ENCODE data around the gene GPS1. TPM values are rescaled to one million over a fixed set of nuclear protein-coding genes. Genes with fewer than 3 reads are reported as not detected.

The GPS1 gene
- total and polyA plus RNA-seq, 9 of the 15 experiments (the other 6 are each of a cell fraction or from before 2014, with no cell fraction given): 3.1 to 167 (median 69.9) TPM

DNA sequence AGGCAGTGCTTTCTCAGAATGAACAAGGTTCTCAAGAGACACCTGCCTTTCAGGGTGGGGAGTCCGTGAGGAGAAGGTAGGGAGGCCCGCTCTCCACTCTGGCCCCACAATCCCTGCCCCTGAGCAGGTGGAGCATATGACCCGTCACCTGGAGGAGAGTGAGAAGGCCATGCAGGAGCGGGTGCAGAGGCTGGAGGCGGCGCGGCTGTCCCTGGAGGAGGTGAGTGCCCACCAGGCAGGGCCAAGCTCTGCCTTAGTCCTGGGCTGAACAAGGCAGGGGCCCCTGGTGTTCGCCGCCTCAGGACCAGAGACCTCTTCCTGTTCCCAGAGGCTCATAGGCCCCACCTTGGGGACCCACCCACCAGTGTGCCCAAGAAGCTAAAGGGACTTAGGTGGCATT is 22.7 kb upstream of the GPS1 start:
- 87% methylated on average over 8 of the region's 9 CpGs for WGBS (ENCODE audit: insufficient coverage, low coverage, missing lambda C conversion rate)
- no TSS peak for BruUV-seq (replicated peaks)
- Histone ChIP-seq H3K4me3 (no peak overlapping the region), H3K9ac (ENCODE audit: insufficient read depth in 1 of 2, low read depth in 2 of 2, low read length in 2 of 2) (peak overlapping the region in 1 of 2 experiments; percentile 55; a peak in 1 of 4 replicates), H2AFZ (ENCODE audit: low read depth, low read length) (no peak overlapping the region), H3K36me3 (ENCODE audit: control insufficient read depth, insufficient read depth, low read length) (peaks cover 12% of the 10 kb centered on the region; the same call in 1 of the 3 replicates), H3K79me2 (ENCODE audit: control insufficient read depth, insufficient read depth, low read length) (peaks cover 20% of the 10 kb centered on the region), H3K9me3 (replicated peaks; ENCODE audit: control insufficient read depth, insufficient read depth, low read depth, low read length) (no peaks in the 10 kb centered on the region), H3K4me1 (replicated peaks in 1 of 2; ENCODE audit: control insufficient read depth in 2 of 2, insufficient read depth in 2 of 2, low read length in 2 of 2) (peaks cover 8 to 89% of the 10 kb centered on the region in 2 experiments), H3K27me3 (ENCODE audit: control insufficient read depth in 2 of 2, insufficient read depth in 2 of 2, low read length in 2 of 2) (no peaks in the 10 kb centered on the region), H3K4me2 (ENCODE audit: insufficient read depth, low read length) (no peak overlapping the region), H3K27ac (ENCODE audit: extremely low read depth, low read depth, low read length) (no peak overlapping the region), H3K9me1 (ENCODE audit: control insufficient read depth, insufficient read depth, low read length) (no peaks in the 10 kb centered on the region), H4K20me1 (replicated peaks; ENCODE audit: control insufficient read depth, insufficient read depth, low read length) (no peaks in the 10 kb centered on the region)
- ChIA-PET POLR2A (interaction anchor here (2.0 kb wide), 1 partner anchor 9 kb away, joined by 6 read pairs; the partner anchor contains the start of gene DCXR), CTCF (ENCODE audit: low intra/inter-chr PET ratio) (no interaction called here)
- in situ Hi-C loops (cut with MboI) (no loop called here), intact Hi-C loops (cut with micrococcal nuclease) (no loop called here)
- FAIRE-seq (no peak), ATAC-seq (no peak), DNase-seq (ENCODE audit: extremely low read depth in 1 of 4, low spot score in 3 of 4) (no peak)
- no peak for TF ChIP-seq NCOR1 (IDR thresholded peaks at IDR 0.05)
- no peak for TF ChIP-seq HMG20B (CRISPR knock-in tag; IDR thresholded peaks at IDR 0.05)
- TF ChIP-seq, protein P1, sequence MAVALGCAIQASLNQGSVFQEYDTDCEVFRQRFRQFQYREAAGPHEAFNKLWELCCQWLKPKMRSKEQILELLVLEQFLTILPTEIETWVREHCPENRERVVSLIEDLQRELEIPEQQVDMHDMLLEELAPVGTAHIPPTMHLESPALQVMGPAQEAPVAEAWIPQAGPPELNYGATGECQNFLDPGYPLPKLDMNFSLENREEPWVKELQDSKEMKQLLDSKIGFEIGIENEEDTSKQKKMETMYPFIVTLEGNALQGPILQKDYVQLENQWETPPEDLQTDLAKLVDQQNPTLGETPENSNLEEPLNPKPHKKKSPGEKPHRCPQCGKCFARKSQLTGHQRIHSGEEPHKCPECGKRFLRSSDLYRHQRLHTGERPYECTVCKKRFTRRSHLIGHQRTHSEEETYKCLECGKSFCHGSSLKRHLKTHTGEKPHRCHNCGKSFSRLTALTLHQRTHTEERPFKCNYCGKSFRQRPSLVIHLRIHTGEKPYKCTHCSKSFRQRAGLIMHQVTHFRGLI (CRISPR knock-in tag; IDR thresholded peaks at IDR 0.05): no peak
- TF ChIP-seq ZNF644 (tag; IDR thresholded peaks at IDR 0.05; ENCODE audit: low read depth): no peak
- no peak for TF ChIP-seq NR2C2 (CRISPR knock-in tag; IDR thresholded peaks at IDR 0.05)
- TF ChIP-seq NR2C2 (tag; IDR thresholded peaks at IDR 0.05): no peak
- TF ChIP-seq DPF2 (IDR thresholded peaks at IDR 0.05): no peak
- TF ChIP-seq, protein P2, sequence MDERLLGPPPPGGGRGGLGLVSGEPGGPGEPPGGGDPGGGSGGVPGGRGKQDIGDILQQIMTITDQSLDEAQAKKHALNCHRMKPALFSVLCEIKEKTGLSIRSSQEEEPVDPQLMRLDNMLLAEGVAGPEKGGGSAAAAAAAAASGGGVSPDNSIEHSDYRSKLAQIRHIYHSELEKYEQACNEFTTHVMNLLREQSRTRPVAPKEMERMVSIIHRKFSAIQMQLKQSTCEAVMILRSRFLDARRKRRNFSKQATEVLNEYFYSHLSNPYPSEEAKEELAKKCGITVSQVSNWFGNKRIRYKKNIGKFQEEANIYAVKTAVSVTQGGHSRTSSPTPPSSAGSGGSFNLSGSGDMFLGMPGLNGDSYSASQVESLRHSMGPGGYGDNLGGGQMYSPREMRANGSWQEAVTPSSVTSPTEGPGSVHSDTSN (CRISPR knock-in tag; IDR thresholded peaks at IDR 0.05; ENCODE audit: low read depth): no peak
- TF ChIP-seq, protein P2 (tag; conservative IDR thresholded peaks at IDR 0.05; ENCODE audit: low read depth): no peak
- no peak for TF ChIP-seq MTA3 (IDR thresholded peaks at IDR 0.05; ENCODE audit: borderline replicate concordance)
- TF ChIP-seq, protein P3, sequence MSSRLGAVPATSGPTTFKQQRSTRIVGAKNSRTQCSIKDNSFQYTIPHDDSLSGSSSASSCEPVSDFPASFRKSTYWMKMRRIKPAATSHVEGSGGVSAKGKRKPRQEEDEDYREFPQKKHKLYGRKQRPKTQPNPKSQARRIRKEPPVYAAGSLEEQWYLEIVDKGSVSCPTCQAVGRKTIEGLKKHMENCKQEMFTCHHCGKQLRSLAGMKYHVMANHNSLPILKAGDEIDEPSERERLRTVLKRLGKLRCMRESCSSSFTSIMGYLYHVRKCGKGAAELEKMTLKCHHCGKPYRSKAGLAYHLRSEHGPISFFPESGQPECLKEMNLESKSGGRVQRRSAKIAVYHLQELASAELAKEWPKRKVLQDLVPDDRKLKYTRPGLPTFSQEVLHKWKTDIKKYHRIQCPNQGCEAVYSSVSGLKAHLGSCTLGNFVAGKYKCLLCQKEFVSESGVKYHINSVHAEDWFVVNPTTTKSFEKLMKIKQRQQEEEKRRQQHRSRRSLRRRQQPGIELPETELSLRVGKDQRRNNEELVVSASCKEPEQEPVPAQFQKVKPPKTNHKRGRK (tag; IDR thresholded peaks at IDR 0.05): no peak
- TF ChIP-seq, protein P4, sequence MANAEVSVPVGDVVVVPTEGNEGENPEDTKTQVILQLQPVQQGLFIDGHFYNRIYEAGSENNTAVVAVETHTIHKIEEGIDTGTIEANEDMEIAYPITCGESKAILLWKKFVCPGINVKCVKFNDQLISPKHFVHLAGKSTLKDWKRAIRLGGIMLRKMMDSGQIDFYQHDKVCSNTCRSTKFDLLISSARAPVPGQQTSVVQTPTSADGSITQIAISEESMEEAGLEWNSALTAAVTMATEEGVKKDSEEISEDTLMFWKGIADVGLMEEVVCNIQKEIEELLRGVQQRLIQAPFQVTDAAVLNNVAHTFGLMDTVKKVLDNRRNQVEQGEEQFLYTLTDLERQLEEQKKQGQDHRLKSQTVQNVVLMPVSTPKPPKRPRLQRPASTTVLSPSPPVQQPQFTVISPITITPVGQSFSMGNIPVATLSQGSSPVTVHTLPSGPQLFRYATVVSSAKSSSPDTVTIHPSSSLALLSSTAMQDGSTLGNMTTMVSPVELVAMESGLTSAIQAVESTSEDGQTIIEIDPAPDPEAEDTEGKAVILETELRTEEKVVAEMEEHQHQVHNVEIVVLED (CRISPR knock-in tag; IDR thresholded peaks at IDR 0.05): no peak

Data from K562 (cell line).